GM12878 (cell line): ENCODE data around the gene TACSTD2. TPM values are rescaled to one million over a fixed set of nuclear protein-coding genes. Genes with fewer than 3 reads are reported as not detected.
"Not testable (repeated sequence)": the region's sequence is repeated elsewhere in the genome, so short reads cannot be mapped to it uniquely, and the experiment has no call there.

ENCODE experiments used
- ATAC-seq: fragments of 200-7000 bp; cut with Tn5 transposase; 3 replicates; pipeline ENCODE4 v1.9.1; 2020; ENCODE audit warnings: mild to moderate bottlenecking, moderate library complexity
- BruUV-seq: library from RNA; stranded (reverse); fragments of 400-500 nt; replicated peaks from 2 replicates; lab custom pipeline; 2021; lab: Mats Ljungman, UMichigan
- CTCF ChIA-PET: fragments of 300-600 bp; sonication (Branson Sonifier 250); formaldehyde crosslinking; extraction: SDS; loops from one replicate; lab custom pipeline; 2021; ENCODE audit warnings: inconsistent platforms; lab: Yijun Ruan, JAX
- POLR2A ChIA-PET: fragments of 350-600 bp; formaldehyde crosslinking; extraction: SDS; loops from one replicate; lab custom pipeline; 2021; ENCODE audit warnings: inconsistent platforms; lab: Charles Lee
- RAD21 ChIA-PET: fragments of 300-600 bp; sonication (Branson Sonifier 250); formaldehyde crosslinking; loops from one replicate; lab custom pipeline; 2023; ENCODE audit warnings: antibody characterized with exemption; ENCODE audit not compliant: unreplicated experiment; lab: Charles Lee
- SMC1A ChIA-PET: fragments of 300-600 bp; sonication (Branson Sonifier 250); formaldehyde crosslinking; loops from one replicate; lab custom pipeline; 2023; ENCODE audit not compliant: unreplicated experiment, uncharacterized antibody; lab: Charles Lee
- DNase-seq: peaks from one replicate; pipeline ENCODE4 v3.0.0-alpha.2; 2011; ENCODE audit warnings: low read depth, low spot score
- FAIRE-seq: peaks from 3 replicates; lab custom pipeline; 2011; peaks lifted over from hg19 to GRCh38; lab: Jason Lieb, UNC
- H2AFZ ChIP-seq: 2 replicates; pipeline ENCODE4 v1.6.0; 2011; ENCODE audit warnings: low read depth, low read length, control low read depth; ENCODE audit not compliant: control insufficient read depth
- H3K27ac ChIP-seq: 2 replicates; pipeline ENCODE4 v1.5.1; 2011; ENCODE audit warnings: control low read depth; ENCODE audit not compliant: control insufficient read depth, insufficient read depth
- H3K27me3 ChIP-seq, 2 experiments: replicated peaks in 1 of 2; 2 replicates each; pipeline versions ENCODE4 v1.6.0 to v1.6.1; 2011; ENCODE audit warnings: low read length in 1 of 2; ENCODE audit not compliant: control insufficient read depth in 2 of 2, insufficient read depth in 2 of 2
- H3K36me3 ChIP-seq, 2 experiments: 2 replicates each; pipeline ENCODE4 v1.5.1; 2011; ENCODE audit warnings: low read length in 1 of 2; ENCODE audit not compliant: control insufficient read depth in 2 of 2, insufficient read depth in 2 of 2
- H3K4me1 ChIP-seq: 2 replicates; pipeline ENCODE4 v1.6.1; 2011; ENCODE audit warnings: mild to moderate bottlenecking, low read length, moderate library complexity, mixed read lengths; ENCODE audit not compliant: control insufficient read depth, insufficient read depth
- H3K4me2 ChIP-seq: 2 replicates; pipeline ENCODE4 v1.6.0; 2011; ENCODE audit warnings: control low read depth; ENCODE audit not compliant: control insufficient read depth, insufficient read depth
- H3K4me3 ChIP-seq: fragments of 200-600 bp; sonication (generic); 2 replicates; pipeline ENCODE4 v1.5.1; 2016
- H3K79me2 ChIP-seq: 2 replicates; pipeline ENCODE4 v1.6.0; 2011; ENCODE audit warnings: low read length; ENCODE audit not compliant: control insufficient read depth, insufficient read depth
- H3K9ac ChIP-seq: 2 replicates; pipeline ENCODE4 v1.8.0; 2011; ENCODE audit warnings: low read length, control low read depth, mixed read lengths; ENCODE audit not compliant: control insufficient read depth, insufficient read depth
- H3K9me3 ChIP-seq: replicated peaks from 3 replicates; pipeline ENCODE4 v1.5.1; 2011; ENCODE audit warnings: mild to moderate bottlenecking, low read length; ENCODE audit not compliant: control insufficient read depth, insufficient read depth
- H4K20me1 ChIP-seq: 2 replicates; pipeline ENCODE4 v1.6.0; 2011; ENCODE audit not compliant: control insufficient read depth, insufficient read depth
- ATF7 ChIP-seq: fragments of 450-650 bp; IDR thresholded peaks from 2 replicates; pipeline ENCODE4 v1.6.1; 2016; ENCODE audit warnings: low read depth, mild to moderate bottlenecking
- BCL11A ChIP-seq: IDR thresholded peaks from 2 replicates; pipeline ENCODE4 v1.6.1; 2011; ENCODE audit warnings: low read depth, low read length
- BMI1 ChIP-seq: fragments of 450-650 bp; IDR thresholded peaks from 2 replicates; pipeline ENCODE4 v1.6.1; 2016; ENCODE audit warnings: mild to moderate bottlenecking, moderate library complexity, borderline replicate concordance
- BRCA1 ChIP-seq: IDR thresholded peaks from 2 replicates; pipeline ENCODE4 v1.6.1; 2011; ENCODE audit warnings: low read depth, low read length, improper control_type of control experiment
- CREB1 ChIP-seq: IDR thresholded peaks from 2 replicates; pipeline ENCODE4 v1.6.1; 2012; ENCODE audit warnings: low read depth, mild to moderate bottlenecking, inconsistent platforms
- EP300 ChIP-seq, 2 experiments: fragments of 150-350 bp in 1 of 2; IDR thresholded peaks; 2 replicates each; pipeline ENCODE4 v1.6.1; 2011 to 2012; ENCODE audit warnings: low read depth in 2 of 2, low read length in 2 of 2, borderline replicate concordance in 1 of 2, improper control_type of control experiment in 1 of 2, inconsistent platforms in 1 of 2; ENCODE audit not compliant: control insufficient read depth in 1 of 2
- HDGF ChIP-seq: fragments of 450-650 bp; IDR thresholded peaks from 2 replicates; pipeline ENCODE4 v1.6.1; 2016; ENCODE audit warnings: antibody characterized with exemption
- IRF5 ChIP-seq: fragments of 450-650 bp; IDR thresholded peaks from 2 replicates; pipeline ENCODE4 v1.6.1; 2017; ENCODE audit warnings: borderline replicate concordance
- MYC ChIP-seq: IDR thresholded peaks from 2 replicates; pipeline ENCODE4 v1.6.1; 2011; ENCODE audit warnings: mild to moderate bottlenecking, low read length, moderate library complexity, inconsistent platforms; ENCODE audit not compliant: insufficient read depth, insufficient replicate concordance, insufficient read length, severe bottlenecking
- NFYB ChIP-seq: IDR thresholded peaks from 2 replicates; pipeline ENCODE4 v1.6.1; 2011; ENCODE audit warnings: low read depth, mild to moderate bottlenecking, low read length, improper control_type of control experiment, moderate library complexity; ENCODE audit not compliant: insufficient read depth
- POU2F2 ChIP-seq: IDR thresholded peaks from 3 replicates; pipeline ENCODE4 v1.6.1; 2011; ENCODE audit warnings: low read depth, mild to moderate bottlenecking, low read length, borderline replicate concordance
- SMC3 ChIP-seq: IDR thresholded peaks from 2 replicates; pipeline ENCODE4 v1.6.1; 2011; ENCODE audit warnings: low read length, improper control_type of control experiment, borderline replicate concordance
- SREBF1 ChIP-seq: IDR thresholded peaks from 2 replicates; pipeline ENCODE4 v1.6.1; 2012; ENCODE audit warnings: mild to moderate bottlenecking, low read length
- STAT1 ChIP-seq: fragments of 450-650 bp; conservative IDR thresholded peaks from 2 replicates; pipeline ENCODE4 v1.6.1; 2014; ENCODE audit warnings: antibody characterized with exemption, mild to moderate bottlenecking
- YBX1 ChIP-seq: fragments of 450-650 bp; IDR thresholded peaks from 2 replicates; pipeline ENCODE4 v1.6.1; 2016; ENCODE audit warnings: antibody characterized with exemption
- ZNF207 ChIP-seq: fragments of 450-650 bp; IDR thresholded peaks from 2 replicates; pipeline ENCODE4 v1.6.1; 2014; ENCODE audit warnings: antibody characterized with exemption, mild to moderate bottlenecking, borderline replicate concordance
- ZNF217 ChIP-seq: fragments of 450-650 bp; IDR thresholded peaks from 2 replicates; pipeline ENCODE4 v1.6.1; 2017; ENCODE audit warnings: antibody characterized with exemption, mild to moderate bottlenecking
- WGBS: methylation state at CpG from one replicate; pipeline ENCODE4 v1.1.6; 2016; ENCODE audit warnings: low lambda C conversion rate; ENCODE audit not compliant: insufficient replicate concordance, insufficient coverage; ENCODE audit errors: missing lambda C conversion rate; 5-methylcytosine and 5-hydroxymethylcytosine counted together
- in situ Hi-C: fragments of 300-500 bp; cut with MboI; formaldehyde crosslinking; loops from 9 replicates; pipeline ENCODE4 v1.14.3; 2018; ENCODE audit warnings: mixed read lengths
- intact Hi-C: fragments of 100-400 bp; cut with micrococcal nuclease; formaldehyde crosslinking; loops from one replicate; pipeline ENCODE4 v1.14.2; 2022; ENCODE audit not compliant: unreplicated experiment
- polyA plus RNA-seq, 11 experiments: library from polyadenylated mRNA; depleted of rRNA in 4 of 11; unstranded in 6 of 11; stranded (reverse) in 5 of 11; fragments of >200 nt; fragmentation: Nextera tagmentation in 4 of 11; fragmentation: Illumina TruSeq in 1 of 11; extraction: Ambion mirVana in 4 of 11; extraction: Trizol in 1 of 11; gene quantifications; 1 replicate in 1 of 11; 2 replicates in 10 of 11; pipeline versions ENCODE4 v1.2.1 to v1.2.3, GENCODE V29; 2011 to 2016; ENCODE audit warnings: inconsistent platforms in 2 of 11, missing spikeins in 2 of 11, low read depth in 1 of 11
- total RNA-seq, 4 experiments: library from RNA; depleted of rRNA in 3 of 4; stranded (reverse); fragments of >200 nt in 3 of 4; fragmentation: Illumina TruSeq in 1 of 4; extraction: Trizol in 1 of 4; gene quantifications; 2 replicates each; pipeline versions ENCODE4 v1.2.1 to v1.2.3, GENCODE V29; 2013 to 2021

TACSTD2 gene
- total and polyA plus RNA-seq, 10 of the 15 experiments (the other 5 are each of a cell fraction or from before 2014, with no cell fraction given): 0.56 to 9.4 (median 3.7) TPM

- no peak for TF ChIP-seq EP300 (IDR thresholded peaks at IDR 0.05; ENCODE audit: borderline replicate concordance in 1 of 2, control insufficient read depth in 1 of 2, low read depth in 2 of 2, low read length in 2 of 2)
- no peak for TF ChIP-seq ATF7
- no peak for TF ChIP-seq BRCA1
- TF ChIP-seq ZNF207: no peak
- TF ChIP-seq BMI1: no peak
- no peak for TF ChIP-seq HDGF
Measured at GRCh38 chr1:58583496-58583895, 6.4 kb upstream of the TACSTD2 start (continued).

- H3K27me3 ChIP-seq, DNase-seq, POLR2A ChIA-PET, BruUV-seq, H3K4me3 ChIP-seq, in situ Hi-C loops, H3K27ac ChIP-seq, H3K79me2 ChIP-seq, H3K36me3 ChIP-seq, intact Hi-C loops, ATAC-seq, RAD21 ChIA-PET, H3K9ac ChIP-seq, SMC1A ChIA-PET, H3K9me3 ChIP-seq, FAIRE-seq, H2AFZ ChIP-seq, CTCF ChIA-PET, H4K20me1 ChIP-seq, H3K4me2 ChIP-seq: not testable (repeated sequence)
- peaks cover 32% of the 10 kb centered on the region for H3K4me1 ChIP-seq
- WGBS: 0% methylated on average over 1 of the region's 1 CpG
Measured at GRCh38 chr1:58582143-58582542, 5.1 kb upstream of the TACSTD2 start.

GRCh38 chr1:58581641-58582040 lies 4.6 kb upstream of the TACSTD2 start:
- WGBS: 44% methylated on average over 2 of the region's 2 CpGs
- no peak for FAIRE-seq

More at GRCh38 chr1:58581641-58582040, 4.6 kb upstream of the TACSTD2 start:
- RAD21 ChIA-PET: no interaction called here
- Histone ChIP-seq H4K20me1 (no peaks in the 10 kb centered on the region), H2AFZ (no peak overlapping the region), H3K4me1 (peaks cover 34% of the 10 kb centered on the region), H3K9ac (no peak overlapping the region), H3K4me3 (no peak overlapping the region), H3K79me2 (no peaks in the 10 kb centered on the region)
- SMC1A ChIA-PET: no interaction called here
- in situ Hi-C loops: no loop called here
- no TSS peak for BruUV-seq
- POLR2A ChIA-PET: no interaction called here
- DNase-seq: no peak
- TF ChIP-seq NFYB (no peak), POU2F2 (no peak), YBX1 (no peak), CREB1 (no peak), SREBF1 (no peak), BCL11A (no peak), STAT1 (no peak), SMC3 (no peak), IRF5 (no peak), ZNF217 (no peak), MYC (no peak)
- TF ChIP-seq, all 136 proteins: peak for 0
- no peak for ATAC-seq
- Histone ChIP-seq H3K27me3 (no peaks in the 10 kb centered on the region), H3K9me3 (peaks cover 3% of the 10 kb centered on the region; the same call in 1 of the 3 replicates), H3K36me3 (no peaks in the 10 kb centered on the region), H3K4me2 (no peak overlapping the region), H3K27ac (no peak overlapping the region)
- intact Hi-C loops: no loop called here
- CTCF ChIA-PET: interaction anchor here (3.5 kb wide), 1 partner anchor 71 kb away, joined by 13 read pairs; no protein-coding TSS in a partner anchor
